Lung (tissue), 12 donors: Measurements from ENCODE around the gene S100A10. TPM values are rescaled to one million over a fixed set of nuclear protein-coding genes. Genes with fewer than 3 reads are reported as not detected.

Experiments
- ATAC-seq: fragments of 200-7000 bp; cut with Tn5 transposase; one replicate; pipeline ENCODE4 v1.9.1; 2020; ENCODE audit warnings: moderate number of reproducible peaks; ENCODE audit not compliant: insufficient read depth, low FRiP score
- DNase-seq, 3 donors: peaks; one replicate each; pipeline ENCODE4 v3.0.0-alpha.2; 2013 to 2017
- H3K27ac ChIP-seq, 2 donors: one replicate each; pipeline ENCODE4 v1.5.1; 2013; ENCODE audit warnings: mild to moderate bottlenecking in 2 of 2, moderate library complexity in 2 of 2, control low read depth in 1 of 2, inconsistent platforms in 1 of 2, low read depth in 1 of 2, low read length in 1 of 2
- H3K27me3 ChIP-seq, 3 donors: one replicate each; pipeline ENCODE4 v1.5.1; 2013; ENCODE audit warnings: low read length in 2 of 3; ENCODE audit not compliant: control insufficient read depth in 3 of 3, insufficient read depth in 3 of 3
- H3K36me3 ChIP-seq, 4 donors: one replicate each; pipeline ENCODE4 v1.5.1; 2013; ENCODE audit warnings: low read length in 4 of 4, mild to moderate bottlenecking in 1 of 4, moderate library complexity in 1 of 4; ENCODE audit not compliant: control insufficient read depth in 4 of 4, insufficient read depth in 4 of 4
- H3K4me1 ChIP-seq, 5 donors: one replicate each; pipeline ENCODE4 v1.5.1; 2013; ENCODE audit warnings: low read length in 5 of 5, mild to moderate bottlenecking in 2 of 5, moderate library complexity in 1 of 5; ENCODE audit not compliant: control insufficient read depth in 5 of 5, insufficient read depth in 5 of 5
- H3K4me3 ChIP-seq: one replicate; pipeline ENCODE4 v1.5.1; 2013; ENCODE audit warnings: mild to moderate bottlenecking, control low read depth, moderate library complexity
- H3K9ac ChIP-seq, 2 donors: one replicate each; pipeline ENCODE4 v1.5.1; 2013; ENCODE audit warnings: low read length in 2 of 2, control low read depth in 1 of 2; ENCODE audit not compliant: insufficient read depth in 1 of 2
- H3K9me3 ChIP-seq, 4 donors: one replicate each; pipeline ENCODE4 v1.5.1; 2013; ENCODE audit warnings: low read length in 3 of 4, mild to moderate bottlenecking in 1 of 4, moderate library complexity in 1 of 4; ENCODE audit not compliant: control insufficient read depth in 4 of 4, insufficient read depth in 3 of 4
- CTCF ChIP-seq: IDR thresholded peaks from 2 replicates; pipeline ENCODE4 v1.5.1; 2012; ENCODE audit warnings: mild to moderate bottlenecking; ENCODE audit errors: control extremely low read depth, extremely low read depth
- WGBS, 2 donors: extraction: QIAGEN DNeasy Blood & Tissue Kit; methylation state at CpG; one replicate each; pipeline ENCODE4 v1.1.7; 2013; 5-methylcytosine and 5-hydroxymethylcytosine counted together
- polyA plus RNA-seq, 2 donors: library from polyadenylated mRNA; stranded (reverse); fragments of 200-250 nt; gene quantifications; one replicate each; pipeline ENCODE4 v1.2.1, GENCODE V29; 2013
- total RNA-seq, 2 donors: library from RNA; depleted of rRNA in 1 of 2; stranded (reverse); fragments of >200 nt in 1 of 2; gene quantifications; one replicate each; pipeline ENCODE4 v1.2.1, GENCODE V29; 2014 to 2021
- donor health status: control.
- donor health status: control.
- donor health status: Bipolar disorder and iron deficiency.
- donor health status: healthy.
- donor health status: DM: yes; HTN: yes; CAD: no.

Gene S100A10
- total and polyA plus RNA-seq, 4 donors = 205 to 1,003 (median 674) TPM

GRCh38 chr1:151968791-151969399 lies 24.8 kb downstream of the S100A10 start:
- H3K27ac ChIP-seq = no peak overlapping the region
- no peak for TF ChIP-seq CTCF
- no peak for ATAC-seq
- 72 to 82% methylated on average over 3 of the region's 3 CpGs for WGBS, 2 donors
- no peak for DNase-seq
- no peak overlapping the region for H3K4me3 ChIP-seq
- no peak overlapping the region for H3K9ac ChIP-seq
- H3K9me3 ChIP-seq = no peaks in the 10 kb centered on the region
- peaks cover 0 to 7% (median 5%) of the 10 kb centered on the region in 3 donors for H3K27me3 ChIP-seq
- no peaks in the 10 kb centered on the region for H3K36me3 ChIP-seq
- peaks cover 0 to 37% (median 9%) of the 10 kb centered on the region in 5 donors for H3K4me1 ChIP-seq

GRCh38 chr1:151968058-151968457 lies 25.6 kb downstream of the S100A10 start:
- WGBS, 2 donors = 42 to 51% methylated on average over 4 of the region's 4 CpGs
- no peak overlapping the region for H3K9ac ChIP-seq
- no peaks in the 10 kb centered on the region for H3K36me3 ChIP-seq
- DNase-seq (peak in 2 of 3 donors; percentile 44 to 56), ATAC-seq (peak; percentile 64)
- no peak overlapping the region for H3K4me3 ChIP-seq
- no peaks in the 10 kb centered on the region for H3K9me3 ChIP-seq
- peak overlapping the region in 1 of 2 donors; percentile 6 for H3K27ac ChIP-seq
- peaks cover 0 to 7% (median 5%) of the 10 kb centered on the region in 3 donors for H3K27me3 ChIP-seq
- peak; percentile 81 for TF ChIP-seq CTCF
- peaks cover 0 to 32% (median 6%) of the 10 kb centered on the region in 5 donors for H3K4me1 ChIP-seq

- H3K36me3 ChIP-seq = no peaks in the 10 kb centered on the region
- H3K4me3 ChIP-seq = no peak overlapping the region
- peaks cover 0 to 25% (median 2%) of the 10 kb centered on the region in 5 donors for H3K4me1 ChIP-seq
- ATAC-seq (no peak), DNase-seq (no peak)
- H3K27me3 ChIP-seq = peaks cover 0 to 7% (median 5%) of the 10 kb centered on the region in 3 donors
- 64 to 76% methylated on average over 1 of the region's 1 CpG for WGBS, 2 donors
- no peaks in the 10 kb centered on the region for H3K9me3 ChIP-seq
- H3K27ac ChIP-seq = no peak overlapping the region
- TF ChIP-seq CTCF = no peak
- H3K9ac ChIP-seq = no peak overlapping the region
Observed at GRCh38 chr1:151967091-151967490, 26.6 kb downstream of the S100A10 start.

GRCh38 chr1:151966061-151966460 lies 27.6 kb downstream of the S100A10 start:
- DNase-seq (no peak), ATAC-seq (no peak)
- Histone ChIP-seq H3K36me3 (no peaks in the 10 kb centered on the region), H3K9ac (no peak overlapping the region), H3K4me1 (peaks cover 0 to 25% (median 4%) of the 10 kb centered on the region in 5 donors), H3K27me3 (peaks cover 0 to 7% (median 5%) of the 10 kb centered on the region in 3 donors), H3K27ac (no peak overlapping the region), H3K9me3 (no peaks in the 10 kb centered on the region), H3K4me3 (no peak overlapping the region)
- no peak for TF ChIP-seq CTCF
